ENCODE measurements around the gene MYO9B. TPM values are rescaled to one million over a fixed set of nuclear protein-coding genes. Genes with fewer than 3 reads are reported as not detected.
"Not testable (repeated sequence)": the region's sequence is repeated elsewhere in the genome, so short reads cannot be mapped to it uniquely, and the experiment has no call there.

The MYO9B gene
- total RNA-seq, 1 donor from 2014 or later = 123 TPM

DNA sequence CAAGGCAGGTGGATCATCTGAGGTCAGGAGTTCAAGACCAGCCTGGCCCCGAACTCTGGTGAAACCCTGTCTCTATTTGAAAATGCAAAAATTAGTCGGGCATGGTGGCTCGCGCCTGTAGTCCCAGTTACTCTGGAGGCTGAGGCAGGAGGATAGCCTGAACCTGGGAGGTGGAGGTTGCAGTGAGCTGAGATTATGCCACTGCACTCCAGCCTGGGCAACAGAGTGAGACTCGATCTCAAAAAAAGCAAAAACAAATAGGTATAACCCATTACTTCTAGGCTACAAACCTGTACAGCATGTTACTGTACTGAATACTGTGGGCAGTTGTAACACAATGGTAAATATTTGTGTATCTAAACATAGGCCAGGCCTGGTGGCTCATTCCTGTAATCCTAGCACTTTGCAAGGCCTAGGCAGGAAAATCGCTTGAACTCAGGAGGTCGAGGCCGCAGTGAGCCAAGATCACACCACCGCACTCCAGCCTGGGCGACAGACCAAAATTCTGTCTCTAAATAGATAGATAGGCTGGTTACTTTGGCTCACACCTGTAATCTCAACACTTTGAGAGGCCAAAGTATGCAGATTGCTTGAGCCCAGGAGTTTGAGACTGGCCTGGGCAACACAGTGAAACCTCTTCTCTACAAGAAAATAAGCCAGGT is 63.5 kb downstream of the MYO9B start:
- no peak overlapping the region for H3K9ac ChIP-seq (ENCODE audit: low read length)
- Mint-ChIP-seq H3K27ac (ENCODE audit: unreplicated experiment) (no peak overlapping the region), H3K36me3 (ENCODE audit: low read depth, unreplicated experiment) (peaks cover 21% of the 10 kb centered on the region), H3K4me1 (ENCODE audit: low read depth, unreplicated experiment) (peaks cover 14% of the 10 kb centered on the region), H3K27me3 (ENCODE audit: low read depth, unreplicated experiment) (no peaks in the 10 kb centered on the region), H3K4me3 (ENCODE audit: unreplicated experiment) (no peak overlapping the region), H3K9me3 (ENCODE audit: unreplicated experiment) (no peaks in the 10 kb centered on the region)
- H3K27ac ChIP-seq (ENCODE audit: low read depth, low read length) = no peak overlapping the region
- H3K27me3 ChIP-seq (ENCODE audit: insufficient read depth, low read length) = no peaks in the 10 kb centered on the region
- H3K4me3 ChIP-seq (ENCODE audit: insufficient read depth, low read depth, low read length) = no peak overlapping the region
- peaks cover 21% of the 10 kb centered on the region for H3K4me1 ChIP-seq (ENCODE audit: insufficient read depth, low read length)
- no peaks in the 10 kb centered on the region for H3K9me3 ChIP-seq (ENCODE audit: insufficient read depth, low read depth, low read length)
- peaks cover 71% of the 10 kb centered on the region for H3K79me2 ChIP-seq (ENCODE audit: insufficient read depth, low read length)
- no peak overlapping the region for H3K4me2 ChIP-seq (ENCODE audit: low read length)
- no peak for FAIRE-seq
- H2AFZ ChIP-seq (ENCODE audit: low read depth, low read length) = no peak overlapping the region
- no peak for DNase-seq (ENCODE audit: low read depth)
- H3K36me3 ChIP-seq (ENCODE audit: insufficient read depth, low read length) = peaks cover 4% of the 10 kb centered on the region
- peaks cover 25% of the 10 kb centered on the region for H4K20me1 ChIP-seq (ENCODE audit: insufficient read depth, low read length)
- TF ChIP-seq, protein P1, sequence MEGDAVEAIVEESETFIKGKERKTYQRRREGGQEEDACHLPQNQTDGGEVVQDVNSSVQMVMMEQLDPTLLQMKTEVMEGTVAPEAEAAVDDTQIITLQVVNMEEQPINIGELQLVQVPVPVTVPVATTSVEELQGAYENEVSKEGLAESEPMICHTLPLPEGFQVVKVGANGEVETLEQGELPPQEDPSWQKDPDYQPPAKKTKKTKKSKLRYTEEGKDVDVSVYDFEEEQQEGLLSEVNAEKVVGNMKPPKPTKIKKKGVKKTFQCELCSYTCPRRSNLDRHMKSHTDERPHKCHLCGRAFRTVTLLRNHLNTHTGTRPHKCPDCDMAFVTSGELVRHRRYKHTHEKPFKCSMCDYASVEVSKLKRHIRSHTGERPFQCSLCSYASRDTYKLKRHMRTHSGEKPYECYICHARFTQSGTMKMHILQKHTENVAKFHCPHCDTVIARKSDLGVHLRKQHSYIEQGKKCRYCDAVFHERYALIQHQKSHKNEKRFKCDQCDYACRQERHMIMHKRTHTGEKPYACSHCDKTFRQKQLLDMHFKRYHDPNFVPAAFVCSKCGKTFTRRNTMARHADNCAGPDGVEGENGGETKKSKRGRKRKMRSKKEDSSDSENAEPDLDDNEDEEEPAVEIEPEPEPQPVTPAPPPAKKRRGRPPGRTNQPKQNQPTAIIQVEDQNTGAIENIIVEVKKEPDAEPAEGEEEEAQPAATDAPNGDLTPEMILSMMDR (IDR thresholded peaks at IDR 0.05; ENCODE audit: insufficient read depth, low read depth, low read length) = no peak
- no peak for TF ChIP-seq EZH2 (IDR thresholded peaks at IDR 0.05; ENCODE audit: insufficient read depth, low read length)

DNA sequence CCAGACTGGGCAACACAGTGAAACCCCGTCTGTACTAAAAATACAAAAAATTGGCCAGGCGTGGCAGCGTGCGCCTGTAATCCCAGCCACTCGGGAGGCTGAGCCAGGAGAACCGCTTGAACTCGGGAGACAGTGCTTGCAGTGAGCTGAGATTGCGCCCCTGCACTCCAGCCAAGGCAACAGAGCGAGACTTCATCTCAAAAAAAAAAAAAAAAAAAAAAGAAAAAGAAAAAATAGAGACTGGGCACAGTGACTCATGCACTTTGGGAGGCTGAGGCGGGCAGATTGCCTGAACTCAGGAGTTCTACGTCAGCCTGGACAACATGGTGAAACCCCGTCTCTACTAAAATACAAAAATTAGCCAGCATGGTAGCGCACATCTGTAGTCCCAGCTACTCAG is 69.2 kb downstream of the MYO9B start:
- DNase-seq (ENCODE audit: low read depth) = peak; percentile 63
- H3K4me3 Mint-ChIP-seq (ENCODE audit: unreplicated experiment); H3K9ac ChIP-seq (ENCODE audit: low read length); H3K4me1 Mint-ChIP-seq (ENCODE audit: low read depth, unreplicated experiment); H3K27me3 Mint-ChIP-seq (ENCODE audit: low read depth, unreplicated experiment); H2AFZ ChIP-seq (ENCODE audit: low read depth, low read length); H3K9me3 ChIP-seq (ENCODE audit: insufficient read depth, low read depth, low read length); H3K4me2 ChIP-seq (ENCODE audit: low read length); H3K4me1 ChIP-seq (ENCODE audit: insufficient read depth, low read length); H3K4me3 ChIP-seq (ENCODE audit: insufficient read depth, low read depth, low read length); H3K27me3 ChIP-seq (ENCODE audit: insufficient read depth, low read length); H3K9me3 Mint-ChIP-seq (ENCODE audit: unreplicated experiment); FAIRE-seq: not testable (repeated sequence)
- H3K79me2 ChIP-seq (ENCODE audit: insufficient read depth, low read length) = peaks cover 66% of the 10 kb centered on the region
- peaks cover 22% of the 10 kb centered on the region for H3K36me3 Mint-ChIP-seq (ENCODE audit: low read depth, unreplicated experiment)
- peak overlapping the region; percentile 6 for H3K27ac ChIP-seq (ENCODE audit: low read depth, low read length)
- H3K36me3 ChIP-seq (ENCODE audit: insufficient read depth, low read length) = peaks cover 23% of the 10 kb centered on the region
- peaks cover 52% of the 10 kb centered on the region for H4K20me1 ChIP-seq (ENCODE audit: insufficient read depth, low read length)
- H3K27ac Mint-ChIP-seq (ENCODE audit: unreplicated experiment) = peak overlapping the region; percentile 41

DNA sequence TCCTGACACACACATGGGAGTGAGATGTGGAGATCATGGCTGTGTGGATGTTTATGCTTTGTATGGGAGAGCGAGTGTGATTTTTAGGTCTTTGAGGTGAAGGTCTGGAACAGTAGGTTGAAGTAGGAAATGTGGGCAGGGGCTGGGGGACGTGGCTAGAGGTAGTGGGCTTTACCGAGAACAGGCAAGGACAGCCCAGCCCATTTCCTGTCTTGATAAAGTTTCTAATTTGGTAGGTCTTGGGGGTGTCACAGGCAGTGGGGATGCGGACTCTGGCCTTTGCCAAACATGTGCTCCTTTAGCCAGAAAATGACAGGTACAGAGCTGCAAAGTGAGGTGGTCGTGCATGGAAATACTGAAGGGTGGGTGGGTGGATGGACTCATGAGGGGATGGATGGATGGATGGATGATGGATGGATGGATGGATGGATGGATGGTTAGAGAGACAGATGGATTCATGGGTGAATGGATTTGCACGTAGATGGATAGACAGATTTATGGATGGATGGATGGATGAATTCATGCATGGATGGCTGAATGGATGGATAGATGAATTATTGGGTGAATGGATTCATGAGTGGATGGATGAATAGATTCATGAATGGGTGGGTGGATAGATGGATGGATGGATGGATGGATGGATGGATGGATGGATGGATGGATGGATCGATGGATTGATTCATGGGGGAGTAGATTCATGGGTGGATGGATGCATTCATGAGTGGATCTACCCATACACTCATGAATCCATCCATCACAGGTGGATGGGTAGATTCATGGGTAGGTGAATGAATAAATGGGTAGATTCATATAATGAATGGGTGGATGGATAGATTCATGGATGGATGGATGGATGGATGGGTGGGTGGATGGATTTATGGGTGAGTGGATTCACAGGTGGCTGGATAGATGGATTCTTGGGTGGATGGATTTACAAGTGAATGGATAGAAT is 70.2 kb downstream of the MYO9B start:
- Histone ChIP-seq H3K27me3 (ENCODE audit: insufficient read depth, low read length) (no peaks in the 10 kb centered on the region), H3K4me2 (ENCODE audit: low read length) (no peak overlapping the region), H3K4me1 (ENCODE audit: insufficient read depth, low read length) (peaks cover 9% of the 10 kb centered on the region), H4K20me1 (ENCODE audit: insufficient read depth, low read length) (peaks cover 52% of the 10 kb centered on the region), H3K79me2 (ENCODE audit: insufficient read depth, low read length) (peaks cover 65% of the 10 kb centered on the region), H3K9ac (ENCODE audit: low read length) (no peak overlapping the region), H3K36me3 (ENCODE audit: insufficient read depth, low read length) (peaks cover 23% of the 10 kb centered on the region), H3K9me3 (ENCODE audit: insufficient read depth, low read depth, low read length) (no peaks in the 10 kb centered on the region), H2AFZ (ENCODE audit: low read depth, low read length) (no peak overlapping the region), H3K4me3 (ENCODE audit: insufficient read depth, low read depth, low read length) (no peak overlapping the region), H3K27ac (ENCODE audit: low read depth, low read length) (no peak overlapping the region)
- no peaks in the 10 kb centered on the region for H3K27me3 Mint-ChIP-seq (ENCODE audit: low read depth, unreplicated experiment)
- H3K4me1 Mint-ChIP-seq (ENCODE audit: low read depth, unreplicated experiment) = peaks cover 2% of the 10 kb centered on the region
- H3K9me3 Mint-ChIP-seq (ENCODE audit: unreplicated experiment) = no peaks in the 10 kb centered on the region
- DNase-seq (ENCODE audit: low read depth) (no peak), FAIRE-seq (no peak)
- TF ChIP-seq, protein P1 (IDR thresholded peaks at IDR 0.05; ENCODE audit: insufficient read depth, low read depth, low read length) = no peak
- TF ChIP-seq EZH2 (IDR thresholded peaks at IDR 0.05; ENCODE audit: insufficient read depth, low read length) = no peak
- H3K27ac Mint-ChIP-seq (ENCODE audit: unreplicated experiment) = no peak overlapping the region
- no peak overlapping the region for H3K4me3 Mint-ChIP-seq (ENCODE audit: unreplicated experiment)
- peaks cover 22% of the 10 kb centered on the region for H3K36me3 Mint-ChIP-seq (ENCODE audit: low read depth, unreplicated experiment)
